Cortex of kidney (tissue), 1 donor: ENCODE data around the gene TPM2.
"Not testable (repeated sequence)": the region's sequence is repeated elsewhere in the genome, so short reads cannot be mapped to it uniquely, and the experiment has no call there.

ENCODE experiments used
- DNase-seq: peaks from one replicate; lab custom pipeline; 2025; lab: John Stamatoyannopoulos, UW

The TPM2 gene

GRCh38 chr9:35656348-35656747 lies 33.4 kb downstream of the TPM2 start:
- DNase-seq = no peak

GRCh38 chr9:35653611-35654010 lies 36.1 kb downstream of the TPM2 start:
- DNase-seq = no peak

GRCh38 chr9:35652829-35653209 lies 36.9 kb downstream of the TPM2 start:
- no peak for DNase-seq

- DNase-seq = no peak
Measured at GRCh38 chr9:35651956-35652828, 37.5 kb downstream of the TPM2 start.

DNA sequence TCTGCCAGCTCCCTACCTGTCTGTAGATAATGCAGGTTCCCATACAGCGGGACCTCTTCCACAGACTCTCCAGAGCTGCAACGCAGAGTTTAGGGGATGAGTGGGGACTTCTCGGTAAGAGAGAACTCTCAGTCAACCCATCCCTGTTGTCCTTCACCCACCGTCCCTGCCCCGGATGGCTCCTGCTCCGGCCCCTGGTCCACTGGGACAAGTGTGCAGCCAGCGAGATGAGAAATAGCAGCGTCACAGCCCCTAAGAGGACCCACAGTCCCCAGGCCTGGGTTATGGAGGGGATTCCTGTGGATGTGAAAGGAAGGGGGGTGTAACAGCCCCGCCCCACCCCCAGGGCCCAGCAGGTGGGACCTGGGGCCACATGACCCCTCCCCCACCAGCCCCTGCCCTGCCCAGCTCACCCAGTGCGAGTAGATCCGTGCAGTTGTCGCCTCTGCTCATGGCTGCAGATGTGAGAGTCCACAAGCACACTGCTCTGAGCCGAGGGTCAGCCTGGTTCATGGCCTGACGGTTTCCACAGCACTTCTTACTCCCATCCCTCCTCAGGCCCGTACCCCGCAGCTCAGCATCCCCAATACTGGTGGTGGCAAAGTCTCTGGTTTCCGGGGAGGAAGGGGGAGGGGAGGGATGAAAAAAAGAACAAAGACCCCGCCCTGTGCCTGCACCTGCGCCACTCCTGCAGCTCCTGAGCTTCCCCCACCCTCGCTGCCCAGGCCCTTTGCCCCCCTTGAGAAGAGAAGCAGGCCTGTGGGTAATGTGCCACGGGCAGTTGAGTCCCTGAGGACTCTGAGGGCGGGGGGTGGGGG lies 39.2 kb downstream of the TPM2 start, which contains the start of gene SIT1:
Gene SIT1 (minus strand): TSS at position 591 of the 818 bp plus-strand sequence. CDS start 78 bp downstream, at position 513.
- no peak for DNase-seq

DNA sequence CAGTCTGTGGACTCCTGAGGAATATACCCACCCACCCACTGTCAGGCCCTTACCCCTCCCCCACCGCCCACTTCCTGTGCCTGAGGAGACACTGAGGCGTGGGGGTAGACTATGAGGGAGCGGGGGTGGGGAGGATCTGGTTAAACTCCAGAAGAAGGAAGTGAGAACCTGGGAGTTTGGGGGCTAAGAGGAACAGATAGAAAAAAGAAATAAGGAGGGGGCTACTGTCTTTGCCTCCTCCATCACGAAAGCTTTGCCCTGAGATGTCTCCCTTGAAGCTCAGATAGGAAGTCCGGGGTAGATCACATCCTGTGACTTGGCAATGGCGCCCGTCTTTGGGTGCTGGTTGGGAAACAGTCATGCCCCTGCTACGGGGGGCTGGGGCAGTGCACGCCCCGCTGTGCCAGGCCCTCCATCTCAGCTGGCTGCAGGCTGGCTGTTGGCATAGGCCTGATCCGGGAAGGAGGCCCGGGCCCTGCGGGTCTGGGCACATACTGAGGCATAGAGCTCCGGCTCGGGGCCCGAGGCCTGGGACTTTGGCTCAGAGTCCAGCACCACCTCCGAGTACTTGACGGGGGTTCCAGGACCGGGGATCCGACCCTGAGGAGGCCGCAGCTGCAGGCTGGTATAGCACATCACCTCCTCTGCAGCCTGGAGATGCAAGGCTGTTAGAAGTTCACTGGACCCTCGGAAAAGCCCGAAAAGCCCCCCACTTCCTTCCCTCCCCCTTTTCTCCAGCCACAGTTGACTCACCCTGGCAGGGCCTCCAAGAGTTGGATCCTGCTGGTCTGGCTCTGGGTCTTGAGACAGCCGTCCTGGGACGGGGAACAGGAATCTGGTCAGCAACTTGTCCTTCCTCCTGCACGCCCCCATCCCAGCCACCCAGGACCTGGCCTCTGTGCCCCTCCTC lies 40.0 kb downstream of the TPM2 start:
- no peak for DNase-seq

DNA sequence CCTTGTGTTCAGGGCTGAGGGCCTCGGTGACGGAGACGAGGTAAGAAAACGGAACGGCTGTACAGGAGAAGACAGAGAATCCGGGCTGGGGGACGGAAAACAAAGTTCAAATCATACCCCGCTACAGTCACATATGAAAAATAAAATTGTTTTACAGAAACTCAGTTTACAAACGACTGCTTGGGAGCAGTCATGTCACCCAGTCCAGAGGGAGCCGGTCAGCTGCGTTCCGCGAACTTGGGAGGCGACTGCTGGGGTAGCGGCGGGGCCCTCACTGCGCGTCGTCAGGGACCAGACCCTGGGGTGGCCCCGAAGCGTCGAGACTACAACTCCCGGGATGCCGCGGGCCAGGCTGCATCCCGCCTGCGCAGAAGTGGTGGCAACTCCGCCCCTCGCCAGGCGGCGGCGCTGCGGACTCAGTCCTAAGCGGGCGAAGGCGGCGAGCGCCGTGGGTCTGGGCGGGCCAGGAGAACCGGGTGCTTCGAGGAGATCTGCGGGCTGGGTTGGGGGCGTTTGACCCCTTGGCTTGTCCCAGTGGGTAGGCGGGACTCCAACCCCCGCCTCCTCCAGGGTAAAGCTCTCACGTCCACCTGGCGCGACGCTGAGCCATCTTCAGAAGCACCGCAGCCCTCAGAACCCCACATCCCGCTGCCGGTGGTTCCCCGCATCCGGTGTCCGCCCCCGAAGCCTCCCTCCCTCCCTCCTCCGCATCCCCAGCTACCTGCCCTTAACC lies 43.0 kb downstream of the TPM2 start:
- DNase-seq = peak; percentile 41

- no peak for DNase-seq
Measured at GRCh38 chr9:35646153-35646532, 43.6 kb downstream of the TPM2 start.

GRCh38 chr9:35645736-35646135 lies 44.0 kb downstream of the TPM2 start:
- DNase-seq = not testable (repeated sequence)

DNA sequence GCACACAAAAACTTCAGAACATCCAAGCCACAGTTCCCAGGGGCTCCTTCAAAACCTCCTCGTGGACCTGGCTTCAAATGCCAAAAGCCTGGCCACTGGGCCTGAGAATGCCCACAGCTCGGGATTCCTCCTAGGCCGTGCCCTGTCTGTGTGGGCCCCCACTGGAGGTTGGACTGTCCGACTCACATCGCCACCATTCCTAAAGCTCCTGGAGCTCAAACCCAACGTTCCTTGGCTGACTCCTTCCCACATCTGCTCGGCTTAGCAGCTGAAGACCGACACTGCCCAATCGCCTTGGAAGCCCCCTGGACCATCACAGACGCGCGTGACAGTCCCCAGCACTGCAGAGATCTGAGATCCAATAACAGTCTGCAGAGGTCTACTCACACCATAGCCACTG lies 46.7 kb downstream of the TPM2 start:
- DNase-seq = no peak

DNA sequence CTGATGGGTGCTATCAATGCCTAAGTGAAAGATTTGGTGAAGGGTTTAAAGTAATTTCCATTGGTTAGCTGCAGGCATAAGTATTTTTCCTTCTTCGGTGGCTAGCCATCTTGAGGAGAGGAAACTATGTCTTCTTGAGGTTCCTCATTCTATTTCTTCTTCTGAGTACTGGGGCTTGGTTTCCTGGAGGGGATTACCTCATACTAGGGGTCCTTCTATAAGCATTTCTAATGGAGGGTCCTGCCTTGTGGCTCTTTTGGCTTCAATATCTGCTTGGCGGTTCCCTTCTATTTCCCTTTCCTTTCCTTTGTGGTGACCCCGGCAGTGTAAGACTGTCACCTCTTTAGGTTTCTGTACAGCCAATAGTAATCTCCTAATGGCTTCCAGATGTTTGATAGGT lies 48.2 kb downstream of the TPM2 start:
- not testable (repeated sequence) for DNase-seq

DNA sequence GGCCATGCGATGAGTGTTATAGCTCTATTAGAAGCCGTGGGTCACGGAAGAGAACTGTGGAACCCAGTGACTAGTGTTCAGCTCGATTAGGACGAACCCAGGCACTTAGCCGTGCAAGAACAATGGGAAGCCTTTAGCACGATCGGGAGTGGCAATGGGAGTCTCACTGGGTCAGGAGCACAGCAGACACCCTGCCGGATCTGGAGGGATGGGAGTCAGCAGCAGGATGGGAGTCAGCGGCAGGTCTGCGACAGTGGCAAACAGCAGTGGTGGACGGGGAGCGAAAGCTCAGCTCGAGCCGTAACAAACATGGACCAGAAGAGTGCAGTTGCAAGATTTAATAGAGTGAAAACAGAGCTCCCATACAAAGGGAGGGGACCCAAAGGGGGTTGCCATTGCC lies 49.3 kb downstream of the TPM2 start:
- not testable (repeated sequence) for DNase-seq

GRCh38 chr9:35639631-35640030 lies 50.1 kb downstream of the TPM2 start:
- no peak for DNase-seq

DNA sequence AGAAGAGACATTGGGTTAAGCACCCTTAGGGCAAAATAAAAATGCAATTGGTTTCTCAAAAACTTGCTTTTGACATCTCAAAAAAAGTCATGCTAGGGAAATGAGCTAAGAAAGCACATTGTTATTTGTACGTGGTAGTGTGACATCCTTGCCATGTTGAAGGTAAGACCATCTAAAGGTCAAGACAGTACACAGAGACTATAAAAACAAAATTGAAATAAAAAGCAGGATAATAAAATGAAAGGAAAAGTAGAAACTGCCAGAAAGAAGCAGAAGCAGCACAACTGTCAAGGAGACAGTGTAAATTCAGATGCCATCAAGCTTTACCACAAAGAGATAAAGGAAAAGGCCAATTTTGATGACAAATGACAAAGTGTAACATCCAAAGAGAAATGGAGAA lies 50.5 kb downstream of the TPM2 start:
- DNase-seq = not testable (repeated sequence)

GRCh38 chr9:35638751-35639150 lies 51.0 kb downstream of the TPM2 start:
- DNase-seq = not testable (repeated sequence)

GRCh38 chr9:35637427-35637955 lies 52.2 kb downstream of the TPM2 start:
- DNase-seq = not testable (repeated sequence)

DNA sequence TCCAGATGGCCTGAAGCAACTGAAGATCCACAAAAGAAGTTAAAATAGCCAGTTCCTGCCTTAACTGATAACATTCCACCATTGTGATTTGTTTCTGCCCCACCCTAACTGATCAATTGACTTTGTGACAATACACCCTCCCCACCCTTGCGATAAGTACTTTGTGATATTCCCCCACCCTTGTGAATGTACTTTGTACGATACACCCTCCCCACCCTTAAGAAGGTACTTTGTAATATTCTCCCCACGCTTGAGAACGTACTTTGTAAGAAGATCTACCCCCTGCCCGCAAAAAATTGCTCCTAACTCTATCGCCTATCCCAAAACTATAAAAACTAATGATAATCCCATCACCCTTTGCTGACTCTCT lies 52.9 kb downstream of the TPM2 start:
- not testable (repeated sequence) for DNase-seq

DNA sequence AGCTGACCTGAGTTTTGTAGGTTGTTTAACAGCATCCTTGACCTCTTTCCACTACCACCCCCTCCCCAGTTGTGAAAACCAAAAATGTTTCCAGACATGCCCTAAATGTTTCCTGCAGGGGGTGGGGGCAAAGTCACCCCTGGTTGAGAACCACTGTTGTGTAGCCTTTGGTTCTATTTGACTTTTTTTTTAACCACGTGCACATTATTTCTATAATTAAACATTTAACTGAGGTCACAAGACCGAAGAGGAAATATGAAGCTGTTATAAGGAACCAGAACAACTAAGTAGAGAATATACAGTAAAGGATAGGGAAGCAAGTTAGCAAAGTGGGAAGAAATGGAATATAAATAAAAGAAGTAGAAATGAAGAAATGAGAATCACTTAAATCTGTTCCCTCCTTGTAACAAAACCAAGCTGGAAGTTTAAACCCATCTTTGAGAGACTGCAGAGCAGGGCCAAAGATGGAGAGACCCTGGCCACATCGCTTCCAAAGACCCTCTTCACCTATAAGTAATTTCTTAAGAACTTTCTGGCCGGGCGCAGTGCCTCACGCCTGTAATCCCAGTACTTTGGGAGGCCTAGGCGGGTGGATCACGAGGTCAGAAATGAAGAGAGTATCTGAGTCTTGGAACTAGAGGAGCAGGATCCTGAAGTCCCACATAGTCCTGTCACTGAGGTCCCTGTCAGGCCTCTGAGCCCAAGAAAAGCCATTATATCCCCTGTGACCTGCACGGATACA lies 53.4 kb downstream of the TPM2 start:
- no peak for DNase-seq

DNA sequence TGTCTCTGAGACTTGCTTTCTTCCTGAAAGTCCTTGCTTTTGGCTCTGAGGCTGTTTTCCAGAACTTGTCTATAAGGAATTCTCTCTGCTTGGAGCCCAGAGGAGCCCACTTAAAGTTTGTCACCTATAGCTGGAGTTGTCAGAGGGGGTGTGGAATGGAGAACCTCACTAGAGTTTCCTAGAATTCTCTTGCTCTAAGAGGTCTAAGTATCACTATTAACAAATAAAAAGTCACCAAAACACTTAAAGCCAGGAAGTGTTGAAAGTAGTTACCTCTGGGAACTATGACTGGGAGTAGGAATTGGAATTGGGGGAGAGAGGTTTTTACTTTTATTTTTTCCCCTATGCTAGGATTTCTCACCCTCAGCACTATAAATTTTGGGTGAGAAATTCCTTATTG lies 54.0 kb downstream of the TPM2 start:
- DNase-seq = no peak
